HG03575 (cell line): ENCODE measurements around the gene MOV10L1.

Source experiments
- ATAC-seq: cut with Tn5 transposase; IDR thresholded peaks from one replicate; pipeline ENCODE4 v1.9.1; 2021; ENCODE audit not compliant: unreplicated experiment, insufficient number of reproducible peaks, low FRiP score; ENCODE audit errors: extremely low read depth

The MOV10L1 gene

DNA sequence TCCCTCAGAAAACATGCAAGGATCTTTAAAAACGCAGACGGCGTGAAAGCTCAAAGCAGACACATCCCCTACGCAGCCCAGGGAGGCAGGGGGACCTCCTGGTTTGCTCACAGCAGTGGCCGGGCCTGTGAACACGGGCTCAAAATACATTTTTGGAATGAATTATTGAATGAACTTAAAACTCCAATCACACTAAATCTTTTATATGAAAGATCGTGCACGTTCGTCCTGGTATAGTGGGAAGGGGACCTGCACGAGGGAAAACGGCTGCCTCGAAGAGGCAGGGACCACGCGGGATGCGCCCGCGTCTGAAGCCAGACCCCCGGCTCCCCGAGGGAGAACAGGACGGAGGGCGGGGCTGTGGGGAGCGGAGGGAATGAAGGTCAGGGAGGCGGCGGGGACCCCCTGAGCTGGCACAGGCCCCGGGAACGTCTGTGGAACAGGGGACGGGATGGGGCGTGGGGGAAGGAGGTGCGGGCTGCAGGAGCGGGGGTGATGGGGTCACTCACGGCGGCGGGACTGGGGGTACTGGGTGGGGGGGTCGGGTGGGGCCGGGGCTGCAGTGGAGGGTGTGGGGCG is 79.5 kb downstream of the MOV10L1 start:
- no peak for ATAC-seq

DNA sequence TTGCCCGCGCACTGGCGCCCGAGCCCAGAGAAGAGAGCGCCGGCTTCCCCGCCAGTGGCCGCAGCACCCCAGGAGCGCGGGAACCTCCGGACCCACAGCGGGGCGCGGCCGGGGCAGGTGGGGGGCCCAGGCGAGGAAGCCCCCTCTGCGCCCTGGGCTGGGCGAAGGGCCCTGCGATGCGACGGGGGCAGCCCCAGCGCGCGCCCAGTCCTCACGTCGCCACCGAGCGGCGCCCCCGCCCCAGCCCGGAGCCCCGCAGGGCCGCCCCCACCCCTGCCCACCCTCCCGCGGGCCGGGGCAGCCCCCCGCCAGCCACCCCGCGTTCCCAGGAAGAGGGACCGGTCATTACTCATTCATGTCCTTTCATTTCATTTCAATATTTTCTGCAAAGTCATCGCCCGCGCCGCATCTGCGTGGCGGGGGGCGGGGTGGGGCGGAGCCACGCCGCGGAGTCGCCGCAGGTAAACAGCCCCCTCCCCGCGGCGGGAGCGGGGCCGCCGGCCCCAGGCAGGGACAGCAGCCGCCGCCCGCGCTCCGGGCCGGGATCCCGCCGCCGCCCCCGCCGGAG is 80.1 kb downstream of the MOV10L1 start:
- no peak for ATAC-seq

DNA sequence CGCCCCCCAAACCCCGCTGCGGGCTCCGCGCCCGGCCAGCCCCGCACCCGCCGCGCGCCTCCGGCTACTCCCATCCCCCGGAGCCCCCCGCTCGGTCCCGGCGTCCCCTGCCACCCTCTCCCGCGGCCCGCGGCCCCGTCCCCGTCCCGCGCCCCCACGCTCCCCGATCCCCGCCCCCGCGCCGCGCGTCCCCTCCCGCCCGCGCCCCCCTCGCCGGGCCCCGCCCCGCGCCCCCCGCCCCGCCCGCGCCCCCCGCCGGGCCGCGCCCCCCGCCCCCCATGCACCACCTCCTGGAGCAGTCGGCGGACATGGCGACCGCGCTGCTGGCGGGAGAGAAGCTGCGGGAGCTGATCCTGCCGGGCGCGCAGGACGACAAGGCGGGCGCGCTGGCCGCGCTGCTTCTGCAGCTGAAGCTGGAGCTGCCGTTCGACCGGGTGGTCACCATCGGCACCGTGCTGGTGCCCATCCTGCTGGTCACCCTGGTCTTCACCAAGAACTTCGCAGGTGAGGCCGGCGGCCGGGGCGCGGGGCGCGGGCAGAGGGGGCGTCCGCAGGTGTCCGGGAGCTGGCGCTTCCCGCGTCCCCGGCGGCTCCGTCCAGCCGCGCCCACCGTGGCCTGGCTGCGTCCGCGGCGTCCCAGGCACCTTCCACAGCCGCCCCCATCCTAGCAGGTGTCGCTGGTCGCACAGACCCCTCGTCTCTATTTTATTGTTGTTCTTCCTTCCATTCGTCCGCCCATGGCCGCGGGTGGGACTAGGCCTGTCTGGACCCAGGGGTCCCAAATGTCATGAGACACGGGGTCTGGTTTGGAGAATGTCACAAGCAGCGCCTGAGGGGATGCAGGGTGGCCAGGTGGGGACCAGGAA is 80.9 kb downstream of the MOV10L1 start, which contains the start of gene PANX2:
PANX2 (plus strand) TSS at position 279 of the 866 bp plus-strand sequence; CDS start at position 279, 0 bp downstream.
- no peak for ATAC-seq

DNA sequence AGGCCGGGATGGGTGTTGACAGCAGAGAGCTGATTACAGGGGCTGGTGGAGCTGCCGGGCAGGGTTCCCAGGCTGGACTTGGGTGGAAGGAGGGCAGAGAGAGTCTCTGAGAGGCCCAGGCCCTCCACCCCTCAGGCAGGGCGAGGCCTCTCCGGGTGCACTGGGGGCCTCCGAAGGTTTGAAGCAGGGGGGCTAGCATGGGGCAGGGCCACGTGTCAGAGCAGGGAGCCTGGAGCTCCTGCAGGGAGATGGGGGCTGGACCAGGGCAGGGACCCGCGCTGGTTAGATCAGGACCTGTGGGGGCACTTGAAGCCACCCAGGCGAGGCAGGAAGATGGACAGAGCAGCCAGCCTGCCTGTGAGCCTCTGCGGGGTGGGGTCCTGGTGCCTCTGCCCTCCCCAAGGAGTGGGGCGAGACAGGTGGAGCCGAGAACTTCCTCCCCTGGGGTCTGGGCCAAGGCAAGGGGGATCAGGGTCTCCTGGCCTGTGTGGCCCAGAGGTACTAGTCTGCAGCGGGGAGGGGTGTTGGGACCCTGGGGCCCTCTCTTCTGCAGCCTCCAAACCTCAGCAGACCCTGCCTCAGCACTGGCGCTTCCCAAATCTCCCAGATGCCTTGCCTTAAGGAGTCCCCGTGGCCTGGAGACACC is 81.6 kb downstream of the MOV10L1 start:
- ATAC-seq, result no peak

GRCh38 chr22:50171965-50172421 is 82.2 kb downstream of the MOV10L1 start:
- ATAC-seq, result no peak

DNA sequence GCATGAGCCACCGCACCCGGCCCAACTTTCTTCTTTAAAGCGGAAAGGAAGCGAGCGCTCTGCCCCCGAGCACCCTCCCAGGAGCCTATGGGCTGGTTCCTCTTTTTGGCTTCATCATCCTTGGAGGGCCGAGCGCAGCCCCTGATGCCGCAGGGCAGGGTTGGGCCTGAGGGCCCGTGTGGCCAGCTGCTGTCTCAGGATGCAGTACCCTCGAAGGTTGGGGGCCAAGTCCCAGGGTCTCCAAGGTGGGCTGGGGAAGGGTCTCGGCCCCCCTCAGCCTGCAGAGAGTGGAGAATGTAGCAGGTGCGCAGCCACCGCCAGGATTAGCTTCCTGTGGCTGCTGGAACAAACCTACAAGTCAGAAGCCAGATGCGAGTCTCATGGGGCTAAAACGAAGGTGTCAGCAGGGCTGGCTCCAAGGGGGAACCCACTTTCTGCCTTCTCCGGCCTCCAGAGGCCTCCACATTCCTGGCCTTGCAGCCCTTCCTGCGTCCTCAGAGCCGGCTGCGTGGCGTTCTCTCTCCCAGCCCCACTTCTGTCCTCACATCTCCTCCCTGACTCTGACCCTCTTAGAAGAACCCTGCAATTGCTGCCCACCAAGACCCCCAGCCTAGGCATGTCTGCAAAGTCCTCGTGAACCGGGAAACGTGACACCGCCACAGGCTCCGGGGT is 83.6 kb downstream of the MOV10L1 start:
- no peak for ATAC-seq

DNA sequence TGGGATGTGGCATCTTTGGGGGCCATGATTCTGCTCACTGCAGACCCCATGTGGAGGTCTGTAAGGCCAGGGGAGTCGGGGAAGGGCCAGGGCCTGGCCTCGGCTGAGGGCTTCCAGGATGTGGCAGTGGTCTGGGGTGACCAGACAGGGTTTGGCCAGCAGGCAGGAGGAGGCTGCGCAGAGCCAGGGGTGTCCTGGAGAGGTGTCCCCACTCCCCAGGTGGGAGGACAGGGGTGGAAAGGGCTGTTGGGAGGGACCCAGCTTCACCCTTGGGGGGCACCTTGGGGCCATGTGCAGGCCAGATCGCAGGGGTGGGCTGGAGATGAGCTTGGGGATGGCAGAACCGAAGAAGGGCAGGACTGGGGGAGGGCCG is 84.2 kb downstream of the MOV10L1 start:
- no peak for ATAC-seq

DNA sequence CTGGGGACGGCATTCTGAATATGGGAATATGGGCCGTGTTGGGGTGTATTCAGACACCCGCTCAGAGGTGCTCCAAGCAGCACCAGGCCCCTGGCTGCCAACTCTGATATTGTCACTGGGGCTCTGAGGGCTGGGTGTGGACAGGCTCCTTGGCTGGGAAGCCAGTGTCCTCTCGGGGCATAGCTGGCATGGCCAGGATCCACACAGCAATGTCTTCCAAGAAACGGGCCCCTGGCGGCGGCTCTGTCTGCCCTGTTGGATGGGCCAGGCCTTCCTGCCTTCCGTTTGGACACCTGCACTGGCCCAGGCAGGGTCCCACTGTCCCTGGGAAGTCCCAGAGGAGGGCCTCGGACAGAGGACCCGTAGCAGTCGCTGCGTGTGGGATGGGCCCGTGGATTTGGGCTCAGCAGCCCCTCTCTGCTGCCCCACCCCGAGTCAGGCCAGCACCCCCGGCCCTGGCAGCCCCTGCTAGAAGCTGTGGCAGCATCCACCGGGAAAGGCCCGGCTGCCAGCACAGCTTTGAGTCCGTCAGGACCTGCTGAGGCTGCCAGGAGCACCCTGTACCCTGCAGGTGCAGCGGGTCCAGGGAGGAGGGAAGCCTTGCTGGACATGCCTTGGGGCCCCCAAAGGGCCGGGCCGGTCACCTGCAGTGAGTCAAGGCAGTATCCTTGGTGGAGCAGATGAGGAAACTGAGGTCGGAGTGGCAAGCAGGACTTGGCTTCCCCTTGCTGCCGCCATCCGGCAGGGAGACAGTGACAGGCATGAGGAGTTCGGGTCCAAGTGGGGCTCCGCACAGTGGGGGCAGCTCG is 84.8 kb downstream of the MOV10L1 start:
- no peak for ATAC-seq

DNA sequence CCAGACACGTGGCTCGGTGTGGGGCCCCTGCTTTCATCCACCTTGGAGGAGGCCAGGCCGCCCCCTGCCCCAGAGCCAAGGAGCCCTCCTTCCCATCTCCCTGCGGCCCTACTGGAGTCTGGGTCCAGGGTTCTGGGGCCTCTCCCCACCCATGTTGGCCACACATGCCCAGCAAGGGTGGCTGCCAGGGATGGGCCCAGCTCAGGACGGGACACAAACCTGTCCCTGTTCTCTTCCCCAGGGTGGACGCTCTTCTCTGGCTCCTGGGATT is 85.3 kb downstream of the MOV10L1 start:
- no peak for ATAC-seq

DNA sequence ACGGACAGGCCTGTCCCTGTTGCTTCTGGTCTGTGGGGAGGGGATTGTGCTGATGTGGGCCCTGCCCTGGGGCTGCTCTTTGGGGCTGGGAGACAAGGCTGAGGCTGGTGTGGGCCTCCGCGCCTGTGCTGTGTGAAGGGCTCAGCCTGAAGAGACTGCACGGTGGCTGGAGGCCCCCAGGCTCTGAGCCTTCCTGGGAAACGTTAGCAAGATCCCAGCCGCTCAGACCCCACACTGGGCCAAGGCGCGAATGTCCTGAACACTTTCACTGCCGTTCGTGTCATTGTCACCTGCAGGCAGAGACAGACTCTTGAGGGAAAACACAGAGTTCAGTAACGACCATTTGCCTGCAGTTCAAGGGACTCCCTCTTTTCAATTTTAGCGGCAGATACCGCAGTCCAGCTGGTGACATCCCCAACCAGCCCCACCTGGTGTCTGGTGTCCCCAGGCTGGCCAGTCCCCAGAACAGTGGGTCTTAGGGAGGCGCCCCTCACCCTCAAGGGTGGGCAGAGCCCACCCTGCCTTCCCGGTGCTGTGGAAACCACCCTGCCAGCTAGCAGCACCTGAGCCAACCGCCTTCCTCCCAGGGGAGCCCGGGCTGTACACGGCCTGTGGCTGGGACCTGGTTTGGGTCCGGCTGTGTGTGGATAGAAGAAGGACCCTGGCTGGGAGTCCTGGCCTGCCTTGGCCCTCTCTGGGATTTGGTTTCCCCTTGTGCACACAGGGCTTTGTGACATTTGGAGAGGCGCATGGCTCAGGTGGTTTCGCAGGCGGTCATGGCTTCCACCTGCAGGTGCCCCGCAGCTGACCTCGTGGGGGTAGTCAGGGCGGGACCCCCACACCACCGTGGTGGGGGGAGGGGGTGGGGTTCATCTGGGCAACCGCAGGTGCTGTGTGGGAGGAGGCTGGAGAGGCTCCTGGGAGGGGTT is 86.4 kb downstream of the MOV10L1 start:
- no peak for ATAC-seq

DNA sequence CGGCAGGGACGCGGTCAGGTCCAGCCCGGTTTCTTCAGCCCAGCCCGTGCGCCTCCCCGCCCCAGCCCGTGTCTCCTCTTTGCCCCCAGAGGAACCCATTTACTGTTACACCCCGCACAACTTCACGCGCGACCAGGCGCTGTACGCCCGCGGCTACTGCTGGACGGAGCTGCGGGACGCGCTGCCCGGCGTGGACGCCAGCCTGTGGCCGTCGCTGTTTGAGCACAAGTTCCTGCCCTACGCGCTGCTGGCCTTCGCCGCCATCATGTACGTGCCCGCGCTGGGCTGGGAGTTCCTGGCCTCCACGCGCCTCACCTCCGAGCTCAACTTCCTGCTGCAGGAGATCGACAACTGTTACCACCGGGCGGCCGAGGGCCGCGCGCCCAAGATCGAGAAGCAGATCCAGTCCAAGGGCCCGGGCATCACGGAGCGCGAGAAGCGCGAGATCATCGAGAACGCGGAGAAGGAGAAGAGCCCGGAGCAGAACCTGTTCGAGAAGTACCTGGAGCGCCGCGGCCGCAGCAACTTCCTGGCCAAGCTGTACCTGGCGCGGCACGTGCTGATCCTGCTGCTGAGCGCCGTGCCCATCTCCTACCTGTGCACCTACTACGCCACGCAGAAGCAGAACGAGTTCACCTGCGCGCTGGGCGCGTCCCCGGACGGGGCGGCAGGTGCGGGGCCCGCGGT is 87.2 kb downstream of the MOV10L1 start:
- no peak for ATAC-seq

DNA sequence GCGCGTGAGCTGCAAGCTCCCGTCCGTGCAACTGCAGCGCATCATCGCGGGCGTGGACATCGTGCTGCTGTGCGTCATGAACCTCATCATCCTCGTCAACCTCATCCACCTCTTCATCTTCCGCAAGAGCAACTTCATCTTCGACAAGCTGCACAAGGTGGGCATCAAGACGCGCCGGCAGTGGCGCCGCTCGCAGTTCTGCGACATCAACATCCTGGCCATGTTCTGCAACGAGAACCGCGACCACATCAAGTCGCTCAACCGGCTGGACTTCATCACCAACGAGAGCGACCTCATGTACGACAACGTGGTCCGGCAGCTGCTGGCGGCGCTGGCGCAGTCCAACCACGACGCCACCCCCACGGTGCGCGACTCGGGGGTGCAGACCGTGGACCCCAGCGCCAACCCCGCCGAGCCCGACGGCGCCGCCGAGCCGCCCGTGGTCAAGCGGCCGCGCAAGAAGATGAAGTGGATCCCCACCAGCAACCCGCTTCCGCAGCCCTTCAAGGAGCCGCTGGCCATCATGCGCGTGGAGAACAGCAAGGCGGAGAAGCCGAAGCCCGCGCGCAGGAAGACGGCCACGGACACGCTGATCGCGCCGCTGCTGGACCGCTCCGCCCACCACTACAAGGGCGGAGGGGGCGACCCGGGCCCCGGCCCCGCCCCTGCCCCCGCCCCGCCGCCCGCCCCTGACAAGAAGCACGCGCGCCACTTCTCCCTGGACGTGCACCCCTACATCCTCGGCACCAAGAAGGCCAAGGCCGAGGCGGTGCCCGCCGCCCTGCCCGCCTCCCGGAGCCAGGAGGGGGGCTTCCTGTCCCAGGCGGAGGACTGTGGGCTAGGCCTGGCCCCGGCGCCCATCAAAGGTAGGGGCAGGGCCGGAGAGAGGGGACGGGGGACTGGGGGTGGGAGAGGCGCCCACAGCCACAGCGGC is 88.0 kb downstream of the MOV10L1 start:
- no peak for ATAC-seq

- no peak for ATAC-seq
These were observed 88.7 kb downstream of the MOV10L1 start for GRCh38 chr22:50178471-50178864.

DNA sequence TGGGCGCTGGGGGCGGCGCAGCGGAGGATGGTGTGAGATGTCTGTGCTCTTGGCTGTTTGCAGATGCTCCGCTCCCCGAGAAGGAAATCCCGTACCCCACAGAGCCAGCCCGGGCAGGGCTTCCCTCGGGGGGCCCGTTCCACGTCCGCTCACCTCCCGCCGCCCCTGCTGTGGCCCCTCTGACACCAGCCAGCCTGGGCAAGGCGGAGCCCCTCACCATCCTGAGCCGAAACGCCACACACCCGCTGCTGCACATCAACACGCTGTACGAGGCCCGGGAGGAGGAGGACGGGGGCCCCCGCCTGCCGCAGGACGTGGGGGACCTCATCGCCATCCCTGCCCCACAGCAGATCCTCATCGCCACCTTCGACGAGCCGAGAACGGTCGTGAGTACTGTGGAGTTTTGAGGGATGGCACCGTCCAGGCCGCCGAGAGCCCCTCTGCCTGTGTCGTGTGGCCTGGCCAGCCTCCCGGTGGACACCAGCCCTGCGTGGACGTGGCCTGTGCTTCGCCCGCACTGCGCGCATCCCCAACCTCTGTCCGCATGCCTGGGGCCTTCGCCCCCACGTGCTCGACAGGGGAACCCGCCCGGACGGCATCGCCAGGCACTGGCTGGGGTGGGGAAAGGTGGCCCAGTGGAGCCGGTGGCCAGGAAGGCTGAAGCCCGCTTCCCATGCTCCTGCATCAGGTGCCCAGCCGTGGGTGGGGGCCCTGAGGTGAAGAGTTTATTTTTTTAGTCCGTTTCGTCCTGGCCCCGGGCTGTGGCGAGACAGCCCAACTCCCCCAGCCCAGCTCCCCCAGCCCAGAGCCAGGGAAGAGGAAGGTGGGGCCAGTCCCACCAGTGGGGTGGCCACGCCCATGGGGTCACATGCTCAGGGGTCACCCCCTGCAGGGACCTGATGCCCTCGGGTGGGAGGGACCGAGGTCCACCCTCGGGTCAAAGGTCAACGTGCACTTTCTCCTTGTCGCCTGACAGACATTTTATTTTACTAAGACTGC is 89.4 kb downstream of the MOV10L1 start:
- no peak for ATAC-seq
